ENCODE measurements around the gene EDEM1.

Gene EDEM1

DNA sequence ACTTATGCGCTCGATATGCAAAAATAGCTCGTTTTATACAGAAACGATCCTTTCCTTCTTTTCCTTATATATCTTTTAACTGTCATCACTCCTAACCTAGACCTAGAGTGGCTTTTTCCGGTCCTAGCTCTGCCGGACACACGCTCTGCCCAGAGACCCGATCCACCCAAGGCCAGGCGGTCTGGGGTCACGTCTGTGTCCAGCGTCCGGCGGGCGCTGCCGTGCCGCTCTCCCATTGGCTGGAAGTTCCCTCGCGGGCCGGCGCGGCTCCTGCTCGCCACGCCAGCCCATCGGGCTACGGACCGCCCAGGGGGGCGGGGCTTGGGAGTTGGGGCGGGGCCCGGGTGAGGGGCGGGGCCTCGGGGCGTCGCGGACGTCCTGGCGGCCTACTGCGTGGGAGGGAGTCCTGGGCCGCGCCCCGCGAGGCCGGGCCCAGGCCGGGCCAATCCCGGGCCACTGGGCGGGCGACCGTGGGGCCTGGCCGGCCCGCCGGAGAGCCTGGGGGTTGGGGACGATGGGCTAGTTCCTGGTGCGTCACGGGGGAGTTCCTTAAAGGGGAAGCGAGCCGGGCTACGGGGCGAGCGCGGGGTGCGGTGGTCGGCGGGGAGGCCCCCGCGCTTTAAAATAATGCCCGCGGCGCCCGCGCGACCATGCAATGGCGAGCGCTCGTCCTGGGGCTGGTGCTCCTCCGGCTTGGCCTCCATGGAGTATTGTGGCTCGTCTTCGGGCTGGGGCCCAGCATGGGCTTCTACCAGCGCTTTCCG lies at the start of gene EDEM1:
Gene EDEM1 (plus strand): TSS at position 552 of the 764 bp plus-strand sequence. CDS start 99 bp downstream, at position 651.
- peak; percentile 85 for DNase-seq (ENCODE audit: low read depth)
- H3K4me3 ChIP-seq (ENCODE audit: low read depth, low read length): peak within 1 kb of the TSS; percentile 84
- TF ChIP-seq, protein P1, sequence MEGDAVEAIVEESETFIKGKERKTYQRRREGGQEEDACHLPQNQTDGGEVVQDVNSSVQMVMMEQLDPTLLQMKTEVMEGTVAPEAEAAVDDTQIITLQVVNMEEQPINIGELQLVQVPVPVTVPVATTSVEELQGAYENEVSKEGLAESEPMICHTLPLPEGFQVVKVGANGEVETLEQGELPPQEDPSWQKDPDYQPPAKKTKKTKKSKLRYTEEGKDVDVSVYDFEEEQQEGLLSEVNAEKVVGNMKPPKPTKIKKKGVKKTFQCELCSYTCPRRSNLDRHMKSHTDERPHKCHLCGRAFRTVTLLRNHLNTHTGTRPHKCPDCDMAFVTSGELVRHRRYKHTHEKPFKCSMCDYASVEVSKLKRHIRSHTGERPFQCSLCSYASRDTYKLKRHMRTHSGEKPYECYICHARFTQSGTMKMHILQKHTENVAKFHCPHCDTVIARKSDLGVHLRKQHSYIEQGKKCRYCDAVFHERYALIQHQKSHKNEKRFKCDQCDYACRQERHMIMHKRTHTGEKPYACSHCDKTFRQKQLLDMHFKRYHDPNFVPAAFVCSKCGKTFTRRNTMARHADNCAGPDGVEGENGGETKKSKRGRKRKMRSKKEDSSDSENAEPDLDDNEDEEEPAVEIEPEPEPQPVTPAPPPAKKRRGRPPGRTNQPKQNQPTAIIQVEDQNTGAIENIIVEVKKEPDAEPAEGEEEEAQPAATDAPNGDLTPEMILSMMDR (IDR thresholded peaks at IDR 0.05; ENCODE audit: low read depth, low read length, missing control alignments): no peak

DNA sequence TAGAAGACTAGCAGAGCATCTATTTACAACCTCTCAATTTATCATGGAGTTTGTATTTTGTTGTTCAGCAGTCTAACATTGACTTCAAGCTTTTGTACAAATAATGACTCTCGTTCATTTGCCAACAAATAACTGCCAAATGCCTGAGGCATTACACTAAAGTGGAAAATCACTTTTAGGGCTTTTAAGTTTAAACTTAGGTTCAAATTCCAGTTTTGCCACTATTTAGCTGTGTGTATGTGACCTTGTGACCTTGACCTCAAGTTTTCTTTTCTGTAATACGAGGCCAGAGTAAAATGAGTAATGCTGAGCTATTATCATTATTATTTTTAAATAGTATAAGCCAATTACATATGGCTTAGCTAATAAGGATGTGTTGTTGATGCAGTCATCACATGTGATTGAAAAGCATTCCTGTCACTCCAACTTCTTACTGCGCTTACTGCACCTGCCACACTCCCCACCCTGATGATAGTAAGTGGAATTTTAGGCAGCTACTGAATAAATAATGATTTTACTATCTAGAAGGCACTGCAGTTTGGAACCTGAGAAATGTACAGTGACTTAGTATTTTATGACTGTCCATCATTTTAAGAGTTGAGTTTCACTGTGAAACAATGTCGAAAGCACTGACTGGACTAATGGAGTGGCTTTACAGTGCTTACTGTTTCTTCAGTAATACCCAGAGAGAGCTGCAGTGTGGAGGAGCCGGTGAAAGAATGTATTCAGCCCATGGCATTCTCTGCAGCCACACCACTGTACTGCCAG lies 49.1 kb upstream of the EDEM1 start:
- TF ChIP-seq, protein P1 (IDR thresholded peaks at IDR 0.05; ENCODE audit: low read depth, low read length, missing control alignments): no peak
- no peak overlapping the region for H3K4me3 ChIP-seq (ENCODE audit: low read depth, low read length)
- no peak for DNase-seq (ENCODE audit: low read depth)

DNA sequence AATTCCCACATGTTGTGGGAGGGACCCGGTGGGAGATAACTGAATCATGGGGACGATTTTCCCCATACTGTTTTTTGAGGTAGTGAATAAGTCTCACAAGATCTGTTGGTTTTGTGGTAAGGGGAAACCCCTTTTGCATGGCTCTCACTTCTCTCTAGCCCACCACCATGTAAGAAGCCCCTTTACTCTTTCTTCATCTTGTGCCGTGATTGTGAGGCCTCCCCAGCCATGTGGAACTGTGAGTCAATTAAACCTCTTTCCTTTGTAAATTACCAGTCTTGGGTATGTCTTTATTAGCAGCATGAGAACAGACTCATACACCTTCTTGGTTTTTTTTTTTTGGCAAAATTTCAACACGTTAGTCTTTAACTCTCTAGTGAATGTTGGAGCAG lies 47.3 kb upstream of the EDEM1 start:
- no peak for DNase-seq (ENCODE audit: low read depth)
- TF ChIP-seq, protein P1 (IDR thresholded peaks at IDR 0.05; ENCODE audit: low read depth, low read length, missing control alignments): no peak
- no peak overlapping the region for H3K4me3 ChIP-seq (ENCODE audit: low read depth, low read length)

DNA sequence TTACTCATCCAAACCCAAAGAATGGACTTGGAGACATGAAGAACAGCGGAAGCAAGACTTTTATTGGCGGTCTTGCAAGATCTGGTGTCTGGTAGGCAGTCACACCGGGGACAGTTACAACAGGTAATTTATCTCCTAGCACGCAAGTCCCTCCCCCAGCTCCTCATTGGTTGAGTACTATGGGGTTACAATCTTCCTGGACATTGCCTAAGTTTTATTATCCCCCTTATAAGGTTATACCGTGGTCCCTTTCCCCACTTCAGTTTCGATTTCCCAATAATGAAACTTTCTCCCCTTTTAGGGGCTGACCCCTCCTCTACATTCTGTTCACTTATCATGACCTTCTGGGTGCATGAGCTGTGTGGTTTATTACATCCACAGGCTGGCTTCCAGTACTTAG lies 46.7 kb upstream of the EDEM1 start:
- TF ChIP-seq, protein P1 (IDR thresholded peaks at IDR 0.05; ENCODE audit: low read depth, low read length, missing control alignments): no peak
- DNase-seq (ENCODE audit: low read depth): no peak

GRCh38 chr3:5141760-5142159 lies 45.7 kb upstream of the EDEM1 start:
- H3K4me3 ChIP-seq (ENCODE audit: low read depth, low read length): no peak overlapping the region
- no peak for DNase-seq (ENCODE audit: low read depth)
- TF ChIP-seq, protein P1 (IDR thresholded peaks at IDR 0.05; ENCODE audit: low read depth, low read length, missing control alignments): no peak

More for the DNA sequence above, 46.7 kb upstream of the EDEM1 start:
- no peak overlapping the region for H3K4me3 ChIP-seq (ENCODE audit: low read depth, low read length)

- TF ChIP-seq, protein P1 (IDR thresholded peaks at IDR 0.05; ENCODE audit: low read depth, low read length, missing control alignments): no peak
- DNase-seq (ENCODE audit: low read depth): no peak
- no peak overlapping the region for H3K4me3 ChIP-seq (ENCODE audit: low read depth, low read length)
These were observed 44.0 kb upstream of the EDEM1 start for GRCh38 chr3:5143464-5143863.

All from GM12864 (cell line).